Ishikawa (cell line): ENCODE data around the gene SLIT3.

Experiments used
- CEBPB ChIP-seq: IDR thresholded peaks from 2 replicates; pipeline ENCODE4 v1.6.1; 2012
- CREB1 ChIP-seq: IDR thresholded peaks from 2 replicates; pipeline ENCODE4 v1.6.1; 2012; ENCODE audit warnings: low read depth
- EGR1 ChIP-seq: IDR thresholded peaks from 2 replicates; pipeline ENCODE4 v1.6.1; 2012
- EP300 ChIP-seq: IDR thresholded peaks from 2 replicates; pipeline ENCODE4 v1.6.1; 2012; ENCODE audit warnings: borderline replicate concordance
- FOXM1 ChIP-seq: IDR thresholded peaks from 2 replicates; pipeline ENCODE4 v1.6.1; 2012; ENCODE audit warnings: low read depth, borderline replicate concordance
- NFIC ChIP-seq: IDR thresholded peaks from 2 replicates; pipeline ENCODE4 v1.6.1; 2012
- RAD21 ChIP-seq: IDR thresholded peaks from 2 replicates; pipeline ENCODE4 v1.6.1; 2012; ENCODE audit warnings: low read depth
- TAF1 ChIP-seq: IDR thresholded peaks from 2 replicates; pipeline ENCODE4 v1.6.1; 2012; ENCODE audit warnings: low read depth, mild to moderate bottlenecking
- TCF12 ChIP-seq: IDR thresholded peaks from 2 replicates; pipeline ENCODE4 v1.6.1; 2012; ENCODE audit warnings: low read depth
- TEAD4 ChIP-seq: IDR thresholded peaks from 2 replicates; pipeline ENCODE4 v1.6.1; 2012
- YY1 ChIP-seq: IDR thresholded peaks from 2 replicates; pipeline ENCODE4 v1.6.1; 2012; ENCODE audit warnings: low read depth
- ZBTB7A ChIP-seq: IDR thresholded peaks from 2 replicates; pipeline ENCODE4 v1.6.1; 2012; ENCODE audit warnings: low read depth
- TF ChIP-seq, protein P1 (sequence below): IDR thresholded peaks from 2 replicates; pipeline ENCODE4 v1.6.1; 2012
- TF ChIP-seq, protein P2 (sequence below): IDR thresholded peaks from 2 replicates; pipeline ENCODE4 v1.6.1; 2012
- TF ChIP-seq, protein P3 (sequence below): IDR thresholded peaks from 2 replicates; pipeline ENCODE4 v1.6.1; 2012; ENCODE audit warnings: low read depth, mild to moderate bottlenecking

Gene SLIT3

DNA sequence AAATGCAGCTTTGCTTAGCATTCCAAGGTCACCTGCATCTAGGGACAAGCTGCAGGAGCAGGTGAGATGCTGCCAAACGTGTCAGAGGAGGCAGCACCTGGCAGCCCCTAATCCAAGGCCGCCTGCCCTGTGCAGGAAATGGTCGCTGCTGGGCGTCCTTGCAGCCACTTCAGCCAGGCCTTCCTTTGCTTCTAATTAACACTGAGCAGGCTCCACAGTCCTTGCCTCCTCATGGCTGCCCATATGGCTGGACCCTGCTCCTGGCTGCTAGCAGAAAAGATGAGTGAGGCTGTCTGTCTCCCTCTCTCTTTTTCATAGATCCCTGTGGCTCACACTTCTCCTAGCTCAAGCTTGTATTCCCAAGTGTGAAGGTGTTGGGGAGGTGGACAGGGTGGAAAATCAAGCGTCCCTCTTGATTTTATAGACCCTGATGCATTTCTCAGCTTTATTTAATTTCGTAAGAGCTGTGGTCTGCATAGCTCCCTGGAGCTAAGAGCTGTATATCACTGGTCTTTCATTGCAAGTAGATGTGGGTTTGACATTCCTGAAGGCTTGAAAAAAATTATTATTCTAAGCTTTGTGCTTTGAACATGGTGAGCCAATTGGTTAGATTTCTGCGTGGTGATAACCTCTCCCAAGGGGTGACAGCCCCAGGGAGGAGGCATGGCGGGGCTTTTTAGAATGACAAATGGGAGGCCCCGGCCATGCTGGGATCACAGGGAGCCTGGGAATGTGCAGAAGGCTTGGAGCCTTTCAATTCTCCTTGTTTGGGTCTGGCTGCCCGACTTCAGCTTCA lies 193.8 kb downstream of the SLIT3 start:
- no peak for TF ChIP-seq EGR1
- no peak for TF ChIP-seq NFIC
- no peak for TF ChIP-seq FOXM1
- no peak for TF ChIP-seq ZBTB7A
- no peak for TF ChIP-seq YY1
- TF ChIP-seq TCF12: no peak
- no peak for TF ChIP-seq TEAD4
- TF ChIP-seq TAF1: no peak
- TF ChIP-seq, protein P1, sequence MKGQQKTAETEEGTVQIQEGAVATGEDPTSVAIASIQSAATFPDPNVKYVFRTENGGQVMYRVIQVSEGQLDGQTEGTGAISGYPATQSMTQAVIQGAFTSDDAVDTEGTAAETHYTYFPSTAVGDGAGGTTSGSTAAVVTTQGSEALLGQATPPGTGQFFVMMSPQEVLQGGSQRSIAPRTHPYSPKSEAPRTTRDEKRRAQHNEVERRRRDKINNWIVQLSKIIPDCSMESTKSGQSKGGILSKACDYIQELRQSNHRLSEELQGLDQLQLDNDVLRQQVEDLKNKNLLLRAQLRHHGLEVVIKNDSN: no peak
- TF ChIP-seq CREB1: no peak
- no peak for TF ChIP-seq EP300
- TF ChIP-seq CEBPB: no peak
- TF ChIP-seq, protein P2, sequence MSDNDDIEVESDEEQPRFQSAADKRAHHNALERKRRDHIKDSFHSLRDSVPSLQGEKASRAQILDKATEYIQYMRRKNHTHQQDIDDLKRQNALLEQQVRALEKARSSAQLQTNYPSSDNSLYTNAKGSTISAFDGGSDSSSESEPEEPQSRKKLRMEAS: no peak
- TF ChIP-seq, protein P3, sequence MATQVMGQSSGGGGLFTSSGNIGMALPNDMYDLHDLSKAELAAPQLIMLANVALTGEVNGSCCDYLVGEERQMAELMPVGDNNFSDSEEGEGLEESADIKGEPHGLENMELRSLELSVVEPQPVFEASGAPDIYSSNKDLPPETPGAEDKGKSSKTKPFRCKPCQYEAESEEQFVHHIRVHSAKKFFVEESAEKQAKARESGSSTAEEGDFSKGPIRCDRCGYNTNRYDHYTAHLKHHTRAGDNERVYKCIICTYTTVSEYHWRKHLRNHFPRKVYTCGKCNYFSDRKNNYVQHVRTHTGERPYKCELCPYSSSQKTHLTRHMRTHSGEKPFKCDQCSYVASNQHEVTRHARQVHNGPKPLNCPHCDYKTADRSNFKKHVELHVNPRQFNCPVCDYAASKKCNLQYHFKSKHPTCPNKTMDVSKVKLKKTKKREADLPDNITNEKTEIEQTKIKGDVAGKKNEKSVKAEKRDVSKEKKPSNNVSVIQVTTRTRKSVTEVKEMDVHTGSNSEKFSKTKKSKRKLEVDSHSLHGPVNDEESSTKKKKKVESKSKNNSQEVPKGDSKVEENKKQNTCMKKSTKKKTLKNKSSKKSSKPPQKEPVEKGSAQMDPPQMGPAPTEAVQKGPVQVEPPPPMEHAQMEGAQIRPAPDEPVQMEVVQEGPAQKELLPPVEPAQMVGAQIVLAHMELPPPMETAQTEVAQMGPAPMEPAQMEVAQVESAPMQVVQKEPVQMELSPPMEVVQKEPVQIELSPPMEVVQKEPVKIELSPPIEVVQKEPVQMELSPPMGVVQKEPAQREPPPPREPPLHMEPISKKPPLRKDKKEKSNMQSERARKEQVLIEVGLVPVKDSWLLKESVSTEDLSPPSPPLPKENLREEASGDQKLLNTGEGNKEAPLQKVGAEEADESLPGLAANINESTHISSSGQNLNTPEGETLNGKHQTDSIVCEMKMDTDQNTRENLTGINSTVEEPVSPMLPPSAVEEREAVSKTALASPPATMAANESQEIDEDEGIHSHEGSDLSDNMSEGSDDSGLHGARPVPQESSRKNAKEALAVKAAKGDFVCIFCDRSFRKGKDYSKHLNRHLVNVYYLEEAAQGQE: no peak
- TF ChIP-seq RAD21: no peak

DNA sequence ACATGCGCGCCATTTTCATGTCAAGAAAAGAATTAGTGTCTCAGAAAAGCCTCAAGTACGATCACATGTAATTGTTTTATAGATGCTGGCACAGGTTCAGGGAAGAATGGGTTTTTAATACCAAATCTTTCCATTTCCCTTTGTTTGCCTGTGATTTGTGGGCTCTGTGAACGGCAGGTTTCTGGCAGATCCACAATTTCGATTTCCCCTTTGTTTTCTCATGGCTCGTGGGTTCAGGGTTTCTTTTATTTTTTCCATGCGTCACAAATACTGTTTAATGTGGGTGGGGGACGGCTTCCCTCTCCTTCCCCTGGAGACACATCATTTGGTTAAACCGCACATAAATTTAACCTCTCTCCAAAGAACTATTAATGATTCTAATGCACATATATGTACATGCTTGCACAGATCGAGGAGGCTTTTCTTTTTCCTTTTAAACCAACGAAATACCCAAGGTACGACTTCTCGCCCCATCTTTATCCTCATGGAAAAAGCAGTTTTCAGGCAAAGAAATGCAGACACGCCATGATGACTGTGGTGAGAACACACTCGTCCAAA lies 195.9 kb downstream of the SLIT3 start:
- TF ChIP-seq EGR1 (no peak), NFIC (peak; percentile 56), TEAD4 (no peak)

DNA sequence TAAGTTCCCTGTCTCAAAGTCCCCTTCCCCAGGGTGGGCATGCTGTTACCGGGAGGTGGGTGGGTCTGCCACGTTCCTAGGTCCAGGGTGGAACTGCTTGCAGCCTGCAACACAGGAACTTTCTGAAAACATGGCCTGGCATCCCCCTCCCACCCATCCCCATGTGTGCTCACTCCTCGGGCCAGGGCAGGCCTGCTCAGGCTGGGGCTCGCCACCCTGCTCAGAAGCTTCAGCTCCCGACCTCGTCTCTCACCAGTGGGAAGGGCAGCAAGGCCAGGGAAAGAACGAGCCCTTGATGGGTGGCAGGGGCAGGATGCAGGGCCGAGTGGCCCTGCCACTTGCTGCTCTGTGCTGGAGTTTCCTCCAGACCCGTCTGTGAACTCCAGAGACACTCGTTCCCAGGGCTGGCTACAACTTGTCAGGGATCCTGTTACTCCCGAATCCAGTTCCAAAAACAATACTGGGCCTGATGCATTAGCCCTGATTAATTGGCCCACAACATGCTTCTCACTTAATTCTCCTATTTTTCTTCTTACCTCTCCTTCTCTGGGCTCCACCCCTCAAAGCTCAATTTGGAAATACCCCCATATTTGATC lies 197.3 kb downstream of the SLIT3 start:
- TF ChIP-seq, protein P1: no peak
- TF ChIP-seq ZBTB7A: no peak
- TF ChIP-seq, protein P2: no peak
- no peak for TF ChIP-seq NFIC
- TF ChIP-seq CEBPB: no peak
- no peak for TF ChIP-seq CREB1
- TF ChIP-seq RAD21: no peak
- TF ChIP-seq EGR1: no peak

DNA sequence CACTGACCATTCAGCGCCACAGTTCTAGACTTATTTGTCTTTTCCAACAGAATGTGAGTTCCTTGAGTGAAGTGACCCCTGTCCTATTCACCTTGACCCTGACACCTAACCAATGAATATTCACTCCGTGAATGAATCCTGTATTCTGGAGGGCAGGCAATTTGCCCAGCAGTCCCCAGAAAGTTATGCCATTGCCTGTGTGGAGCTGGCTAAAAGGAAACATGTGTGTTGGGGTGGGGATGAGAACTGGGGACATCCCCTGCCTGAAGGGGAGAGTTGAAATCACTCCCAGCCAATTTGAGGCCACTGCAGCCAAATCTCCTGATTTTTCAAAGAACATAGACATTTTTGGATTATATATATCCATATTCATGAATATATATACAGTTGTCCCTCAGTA lies 199.0 kb downstream of the SLIT3 start:
- no peak for TF ChIP-seq TCF12
- no peak for TF ChIP-seq CREB1
- TF ChIP-seq, protein P2: no peak
- TF ChIP-seq, protein P1: no peak
- TF ChIP-seq FOXM1: no peak
- TF ChIP-seq, protein P3: no peak
- TF ChIP-seq TEAD4: no peak
- no peak for TF ChIP-seq ZBTB7A
- TF ChIP-seq EP300: no peak
- TF ChIP-seq TAF1: no peak
- TF ChIP-seq EGR1: no peak
- TF ChIP-seq CEBPB: no peak
- no peak for TF ChIP-seq YY1
- TF ChIP-seq NFIC: no peak
- no peak for TF ChIP-seq RAD21

DNA sequence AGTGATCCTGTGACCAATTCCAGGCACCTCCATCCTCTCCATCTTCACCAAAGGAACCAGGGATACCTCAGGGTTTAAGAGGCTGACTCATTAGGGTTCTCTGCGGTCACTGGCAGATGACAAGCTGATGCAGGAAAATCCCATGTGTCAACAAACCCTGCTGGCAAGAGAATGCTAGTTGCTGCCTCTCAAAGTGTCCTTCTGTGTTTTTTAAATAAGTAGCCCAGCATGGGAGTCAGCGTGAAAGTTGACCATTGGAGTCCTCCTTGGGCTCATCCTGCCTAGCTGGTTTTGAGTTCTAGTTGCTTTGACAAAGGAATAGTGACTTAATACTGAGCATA lies 200.2 kb downstream of the SLIT3 start:
- TF ChIP-seq TEAD4 (no peak), YY1 (no peak)
